HFF-Myc (cell line): ENCODE measurements around the gene SELENOO.

Experiments used
- DNase-seq: peaks from one replicate; pipeline ENCODE4 v3.0.0-alpha.2; 2011; ENCODE audit warnings: low read depth; ENCODE audit errors: extremely low read depth
- H3K4me3 ChIP-seq: replicated peaks from 2 replicates; pipeline ENCODE4 v1.5.1; 2011; ENCODE audit warnings: low read depth, mild to moderate bottlenecking, control low read depth, low read length
- TF ChIP-seq, protein P1 (sequence below): IDR thresholded peaks from 2 replicates; pipeline ENCODE4 v1.5.1; 2012; ENCODE audit warnings: mild to moderate bottlenecking, low read depth, low read length, control low read depth; ENCODE audit errors: missing control alignments

Gene SELENOO

GRCh38 chr22:50184004-50184901 lies 16.6 kb upstream of the SELENOO start:
- H3K4me3 ChIP-seq = no peak overlapping the region; the same call in 1 of the 2 replicates
- no peak for DNase-seq
- TF ChIP-seq, protein P1, sequence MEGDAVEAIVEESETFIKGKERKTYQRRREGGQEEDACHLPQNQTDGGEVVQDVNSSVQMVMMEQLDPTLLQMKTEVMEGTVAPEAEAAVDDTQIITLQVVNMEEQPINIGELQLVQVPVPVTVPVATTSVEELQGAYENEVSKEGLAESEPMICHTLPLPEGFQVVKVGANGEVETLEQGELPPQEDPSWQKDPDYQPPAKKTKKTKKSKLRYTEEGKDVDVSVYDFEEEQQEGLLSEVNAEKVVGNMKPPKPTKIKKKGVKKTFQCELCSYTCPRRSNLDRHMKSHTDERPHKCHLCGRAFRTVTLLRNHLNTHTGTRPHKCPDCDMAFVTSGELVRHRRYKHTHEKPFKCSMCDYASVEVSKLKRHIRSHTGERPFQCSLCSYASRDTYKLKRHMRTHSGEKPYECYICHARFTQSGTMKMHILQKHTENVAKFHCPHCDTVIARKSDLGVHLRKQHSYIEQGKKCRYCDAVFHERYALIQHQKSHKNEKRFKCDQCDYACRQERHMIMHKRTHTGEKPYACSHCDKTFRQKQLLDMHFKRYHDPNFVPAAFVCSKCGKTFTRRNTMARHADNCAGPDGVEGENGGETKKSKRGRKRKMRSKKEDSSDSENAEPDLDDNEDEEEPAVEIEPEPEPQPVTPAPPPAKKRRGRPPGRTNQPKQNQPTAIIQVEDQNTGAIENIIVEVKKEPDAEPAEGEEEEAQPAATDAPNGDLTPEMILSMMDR = no peak

- no peak for DNase-seq
- H3K4me3 ChIP-seq = peak overlapping the region; percentile 49
- TF ChIP-seq, protein P1 = no peak
Observed at GRCh38 chr22:50184902-50185374, 15.9 kb upstream of the SELENOO start.

DNA sequence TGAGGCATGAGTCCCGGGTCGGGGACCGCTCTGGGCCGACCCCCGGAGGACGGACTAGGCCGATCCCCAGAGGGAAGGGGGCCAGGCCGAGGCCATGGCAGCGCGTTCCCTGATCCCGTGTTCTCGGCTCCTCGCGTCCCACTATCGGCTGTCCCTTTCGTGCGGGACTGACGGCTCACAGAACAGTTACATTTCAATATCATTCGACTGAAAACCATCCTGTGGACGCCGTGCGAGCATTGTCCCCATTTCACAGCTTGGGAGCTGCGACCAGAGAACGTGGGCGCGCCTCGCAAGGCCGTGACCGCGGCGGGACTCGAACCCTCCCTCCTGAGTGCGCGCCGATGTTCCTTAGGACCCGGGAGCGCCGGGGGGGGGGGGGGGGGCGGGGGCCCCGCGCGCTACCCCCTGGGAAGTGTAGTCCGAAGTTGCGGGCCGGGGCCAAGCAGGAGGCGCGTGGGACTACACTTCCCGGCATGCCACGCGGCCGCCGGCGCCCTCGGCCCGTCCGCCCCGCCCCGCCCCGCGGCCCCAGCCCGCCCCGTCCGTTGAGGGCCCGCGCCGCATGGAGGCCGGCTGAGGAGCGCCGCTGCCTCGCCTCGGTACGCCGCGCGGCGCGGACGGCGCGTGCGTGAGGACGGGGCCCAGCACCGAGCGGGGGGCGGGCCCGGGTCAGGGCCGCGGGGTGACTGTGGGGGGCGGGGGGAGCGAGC lies 15.3 kb upstream of the SELENOO start, which contains the start of gene TRABD:
TRABD (plus strand) TSS at position 539 of the 713 bp plus-strand sequence. CDS start 7,148 bp downstream, outside the sequence.
- TF ChIP-seq, protein P1 = no peak
- peak; percentile 51 for DNase-seq
- peak within 1 kb of the TSS; percentile 82 for H3K4me3 ChIP-seq

DNA sequence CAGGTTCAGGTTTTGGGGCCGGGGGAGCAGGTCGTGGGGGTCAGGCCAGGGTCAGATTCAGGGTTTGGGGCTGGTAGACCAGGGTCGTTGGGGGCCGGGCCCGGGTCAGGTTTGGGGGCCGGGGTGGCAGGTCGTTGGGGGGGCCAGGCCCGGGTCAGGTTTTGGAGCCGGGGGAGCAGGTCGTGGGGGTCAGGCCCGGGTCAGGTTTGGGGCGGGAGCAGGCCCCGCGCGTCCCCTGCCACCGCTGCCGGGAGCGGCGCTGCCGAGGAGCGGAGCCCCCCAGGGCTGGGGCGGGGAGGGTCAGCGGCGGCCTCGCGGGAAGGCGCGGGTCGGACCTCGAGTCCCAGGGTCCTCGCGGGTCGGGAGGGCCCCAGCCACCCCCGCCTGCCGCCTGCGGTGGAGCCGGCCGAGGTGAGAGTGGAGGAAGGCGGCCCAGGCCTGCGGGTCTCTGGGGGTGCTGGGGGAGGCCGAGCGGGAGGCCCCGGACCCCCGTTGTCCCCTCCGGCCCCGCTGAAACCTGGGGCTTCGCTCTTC lies 14.6 kb upstream of the SELENOO start:
- TF ChIP-seq, protein P1 = no peak
- H3K4me3 ChIP-seq = peak overlapping the region; percentile 82
- DNase-seq = no peak

DNA sequence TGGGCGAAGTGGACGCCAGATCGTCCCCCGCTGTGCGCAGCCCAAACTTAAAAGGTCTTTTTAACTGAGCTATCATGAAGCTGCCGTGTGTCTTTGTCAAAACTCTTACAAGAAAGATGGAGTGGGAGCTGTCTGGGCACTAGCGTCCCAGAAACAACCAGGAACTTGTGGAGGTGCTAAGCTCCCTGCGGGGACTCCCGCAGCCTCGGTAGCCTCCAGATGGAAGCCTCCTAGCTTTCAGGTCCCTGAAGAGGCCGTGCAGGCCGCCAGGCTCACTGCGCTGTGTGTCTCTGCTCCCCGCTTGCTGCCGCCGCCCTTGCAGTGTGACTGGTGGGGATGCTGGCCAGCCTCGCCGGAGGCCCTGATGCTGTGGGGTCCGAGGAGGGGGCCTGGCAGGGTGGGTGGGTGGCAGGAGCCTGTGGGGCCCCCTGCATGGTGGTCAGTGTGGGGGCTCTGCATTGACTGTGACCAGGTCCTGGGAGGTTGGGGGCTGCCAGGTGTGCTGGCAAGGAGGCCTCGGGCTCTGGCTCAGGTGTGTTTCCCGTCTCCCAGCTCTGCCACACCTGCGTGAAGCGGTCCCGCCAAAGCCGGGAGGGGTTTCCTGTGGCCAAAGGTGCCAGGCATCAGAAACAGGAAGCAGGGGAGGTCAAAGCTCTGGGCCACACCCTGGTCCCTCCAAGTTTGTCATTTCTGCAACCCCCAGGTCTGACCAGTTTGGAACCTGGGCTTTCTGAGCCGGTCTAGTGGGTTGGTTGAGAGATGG lies 13.9 kb upstream of the SELENOO start:
- DNase-seq = no peak
- peak overlapping the region; percentile 82 for H3K4me3 ChIP-seq
- TF ChIP-seq, protein P1 = no peak

DNA sequence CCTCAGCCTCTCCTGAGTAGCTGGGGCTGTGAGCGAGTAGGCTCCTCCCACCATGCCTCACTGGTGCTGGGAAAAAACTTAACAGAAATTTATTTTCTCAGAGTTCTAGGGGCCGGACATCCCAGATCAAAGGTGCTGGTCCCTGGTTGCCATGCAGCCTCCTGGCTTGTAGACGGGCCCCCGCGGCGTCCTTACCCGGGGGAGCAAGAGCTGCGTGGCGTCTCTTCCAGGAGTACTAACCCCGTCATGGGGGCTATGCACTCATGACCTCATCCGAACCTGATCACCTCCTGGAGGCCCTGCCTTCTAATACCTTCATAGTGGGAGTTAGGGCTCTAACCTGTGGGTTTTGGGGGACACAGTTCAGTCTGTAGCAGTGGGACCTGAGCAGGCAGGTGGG lies 12.5 kb upstream of the SELENOO start:
- TF ChIP-seq, protein P1 = no peak
- no peak for DNase-seq
- no peak overlapping the region for H3K4me3 ChIP-seq
